GM04503 (cell line): ENCODE data around the gene DCAF11.

Experiments used
- DNase-seq: peaks from one replicate; pipeline ENCODE4 v3.0.0-alpha.2; 2012; ENCODE audit warnings: low read depth

Gene DCAF11

GRCh38 chr14:24121210-24121609 is 6.6 kb downstream of the DCAF11 start:
- no peak for DNase-seq

GRCh38 chr14:24122416-24122815 is 7.8 kb downstream of the DCAF11 start:
- no peak for DNase-seq

- no peak for DNase-seq
These were observed 8.3 kb downstream of the DCAF11 start for GRCh38 chr14:24122898-24123297.

GRCh38 chr14:24123424-24124417 is 9.1 kb downstream of the DCAF11 start:
- DNase-seq: no peak

GRCh38 chr14:24126939-24127338 is 12.4 kb downstream of the DCAF11 start:
- DNase-seq: no peak

- DNase-seq: no peak
These were observed 13.1 kb downstream of the DCAF11 start for GRCh38 chr14:24127673-24128072.

GRCh38 chr14:24129410-24129998 is 14.9 kb downstream of the DCAF11 start:
- DNase-seq: no peak

GRCh38 chr14:24130380-24130716 is 15.8 kb downstream of the DCAF11 start, which contains the start of gene FITM1:
Gene FITM1, plus strand, starts transcription at chr14:24130659. Its CDS starts 905 bp downstream, at chr14:24131564.
- no peak for DNase-seq

GRCh38 chr14:24130717-24131548 is 16.4 kb downstream of the DCAF11 start:
- no peak for DNase-seq

GRCh38 chr14:24131549-24131966 is 17.0 kb downstream of the DCAF11 start:
- DNase-seq: no peak

GRCh38 chr14:24132061-24132685 is 17.6 kb downstream of the DCAF11 start:
- DNase-seq: no peak

GRCh38 chr14:24132976-24133375 is 18.4 kb downstream of the DCAF11 start:
- DNase-seq: no peak

- no peak for DNase-seq
These were observed 19.2 kb downstream of the DCAF11 start for GRCh38 chr14:24133735-24134134.

GRCh38 chr14:24135584-24135833 is 20.9 kb downstream of the DCAF11 start:
- DNase-seq: no peak

- DNase-seq: no peak
These were observed 21.5 kb downstream of the DCAF11 start, which contains the start of gene PSME1 for GRCh38 chr14:24135834-24136683. Gene PSME1, plus strand, starts transcription at chr14:24136194. Its CDS starts 69 bp downstream, at chr14:24136263.

GRCh38 chr14:24136684-24137528 is 22.3 kb downstream of the DCAF11 start:
- DNase-seq: no peak

- no peak for DNase-seq
These were observed 23.2 kb downstream of the DCAF11 start for GRCh38 chr14:24137529-24138395.

- no peak for DNase-seq
These were observed 24.1 kb downstream of the DCAF11 start for GRCh38 chr14:24138396-24139271.
